Measurements from ENCODE around the gene PARN. TPM values are rescaled to one million over a fixed set of nuclear protein-coding genes. Genes with fewer than 3 reads are reported as not detected.

Gene PARN
- total and polyA plus RNA-seq, 4 donors = 12.3 to 44.4 (median 25.2) TPM

DNA sequence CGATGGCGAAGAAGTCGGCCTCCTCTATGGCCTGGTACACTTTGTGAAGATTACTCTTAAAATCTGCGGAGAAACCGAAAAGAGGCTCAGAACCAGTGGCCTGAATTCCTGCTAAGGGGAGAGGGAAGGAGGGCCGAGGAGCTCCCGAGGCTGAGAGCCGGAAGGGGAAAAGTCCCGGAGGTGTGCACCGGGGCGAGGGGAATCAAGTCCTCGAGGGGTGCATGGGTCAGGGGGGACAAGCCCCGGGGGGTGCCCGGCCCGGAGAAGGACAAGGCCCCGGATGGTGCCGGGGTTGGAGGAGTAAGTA lies 495 bp downstream of the PARN start:
- DNase-seq (peak in 2 of 3 donors; percentile 3 to 32), ATAC-seq (ENCODE audit: insufficient read depth, low FRiP score) (no peak)
- H3K9me3 ChIP-seq (ENCODE audit: control insufficient read depth in 4 of 4, insufficient read depth in 3 of 4, low read length in 3 of 4) = no peaks in the 10 kb centered on the region
- H3K4me3 ChIP-seq = peak overlapping the region; percentile 87
- peak overlapping the region; percentile 96 to 99 for H3K27ac ChIP-seq (ENCODE audit: low read depth in 1 of 2, low read length in 1 of 2)
- peaks cover 7 to 17% (median 10%) of the 10 kb centered on the region in 4 donors for H3K36me3 ChIP-seq (ENCODE audit: control insufficient read depth in 4 of 4, insufficient read depth in 4 of 4, low read length in 4 of 4)
- H3K9ac ChIP-seq (ENCODE audit: insufficient read depth in 1 of 2, low read length in 2 of 2) = peak overlapping the region; percentile 73 to 93
- H3K4me1 ChIP-seq (ENCODE audit: control insufficient read depth in 5 of 5, insufficient read depth in 5 of 5, low read length in 5 of 5) = peaks cover 6 to 20% (median 15%) of the 10 kb centered on the region in 5 donors
- H3K27me3 ChIP-seq (ENCODE audit: control insufficient read depth in 3 of 3, insufficient read depth in 3 of 3, low read length in 2 of 3) = no peaks in the 10 kb centered on the region
- WGBS, 2 donors = 3% methylated on average over 17 of the region's 17 CpGs
- TF ChIP-seq, protein P1, sequence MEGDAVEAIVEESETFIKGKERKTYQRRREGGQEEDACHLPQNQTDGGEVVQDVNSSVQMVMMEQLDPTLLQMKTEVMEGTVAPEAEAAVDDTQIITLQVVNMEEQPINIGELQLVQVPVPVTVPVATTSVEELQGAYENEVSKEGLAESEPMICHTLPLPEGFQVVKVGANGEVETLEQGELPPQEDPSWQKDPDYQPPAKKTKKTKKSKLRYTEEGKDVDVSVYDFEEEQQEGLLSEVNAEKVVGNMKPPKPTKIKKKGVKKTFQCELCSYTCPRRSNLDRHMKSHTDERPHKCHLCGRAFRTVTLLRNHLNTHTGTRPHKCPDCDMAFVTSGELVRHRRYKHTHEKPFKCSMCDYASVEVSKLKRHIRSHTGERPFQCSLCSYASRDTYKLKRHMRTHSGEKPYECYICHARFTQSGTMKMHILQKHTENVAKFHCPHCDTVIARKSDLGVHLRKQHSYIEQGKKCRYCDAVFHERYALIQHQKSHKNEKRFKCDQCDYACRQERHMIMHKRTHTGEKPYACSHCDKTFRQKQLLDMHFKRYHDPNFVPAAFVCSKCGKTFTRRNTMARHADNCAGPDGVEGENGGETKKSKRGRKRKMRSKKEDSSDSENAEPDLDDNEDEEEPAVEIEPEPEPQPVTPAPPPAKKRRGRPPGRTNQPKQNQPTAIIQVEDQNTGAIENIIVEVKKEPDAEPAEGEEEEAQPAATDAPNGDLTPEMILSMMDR (IDR thresholded peaks at IDR 0.05; ENCODE audit: control extremely low read depth, extremely low read depth) = no peak

DNA sequence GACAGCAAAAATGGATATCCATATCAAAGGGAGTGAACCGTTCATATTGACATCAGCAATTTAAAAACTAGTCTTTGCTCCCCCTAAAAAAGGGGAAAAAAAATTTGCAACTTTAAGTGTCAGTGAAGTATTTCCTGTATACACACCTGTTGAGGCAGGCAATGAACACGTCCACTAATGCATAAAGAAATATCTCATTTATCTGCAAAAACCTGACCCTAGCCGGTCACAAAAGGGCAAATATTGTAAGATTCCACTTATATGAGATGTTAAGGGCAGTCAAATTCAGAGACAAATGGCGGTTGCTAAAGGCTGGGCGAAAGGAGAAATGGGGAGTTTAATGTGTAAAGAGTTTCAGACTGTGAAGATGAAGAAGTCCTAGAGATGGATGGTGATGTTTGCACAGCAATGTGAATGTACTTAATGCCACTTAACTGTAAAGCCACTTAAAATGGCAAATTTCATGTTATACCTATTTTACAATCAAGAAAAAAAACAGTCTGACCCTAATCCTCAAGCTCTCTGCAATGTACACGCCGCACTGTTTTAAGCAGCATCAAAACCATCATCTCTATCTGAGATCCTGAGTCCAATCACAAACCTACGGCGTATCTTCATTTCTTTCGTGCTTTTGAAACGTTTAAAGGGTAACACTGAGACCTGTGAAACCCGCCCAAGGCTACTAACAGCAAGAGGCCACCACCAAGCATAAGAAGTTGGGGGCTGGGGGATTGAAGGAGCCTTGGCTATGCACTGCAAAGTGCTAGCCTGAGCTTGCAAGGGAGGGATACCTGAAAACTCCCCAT lies 1.1 kb downstream of the PARN start:
- Histone ChIP-seq H3K4me3 (peak overlapping the region; percentile 87), H3K4me1 (ENCODE audit: control insufficient read depth in 5 of 5, insufficient read depth in 5 of 5, low read length in 5 of 5) (peaks cover 1 to 15% (median 10%) of the 10 kb centered on the region in 5 donors), H3K9ac (ENCODE audit: insufficient read depth in 1 of 2, low read length in 2 of 2) (peak overlapping the region; percentile 73 to 93), H3K27me3 (ENCODE audit: control insufficient read depth in 3 of 3, insufficient read depth in 3 of 3, low read length in 2 of 3) (no peaks in the 10 kb centered on the region), H3K27ac (ENCODE audit: low read depth in 1 of 2, low read length in 1 of 2) (peak overlapping the region; percentile 96 to 99), H3K9me3 (ENCODE audit: control insufficient read depth in 4 of 4, insufficient read depth in 3 of 4, low read length in 3 of 4) (no peaks in the 10 kb centered on the region), H3K36me3 (ENCODE audit: control insufficient read depth in 4 of 4, insufficient read depth in 4 of 4, low read length in 4 of 4) (peaks cover 9 to 20% (median 11%) of the 10 kb centered on the region in 4 donors)
- 51 to 62% methylated on average over 12 of the region's 12 CpGs for whole genome bisulfite sequencing, 2 donors
- peak; percentile 9 to 16 (median 14) for DNase-seq
- no peak for ATAC-seq (ENCODE audit: insufficient read depth, low FRiP score)
- TF ChIP-seq, protein P1 (IDR thresholded peaks at IDR 0.05; ENCODE audit: control extremely low read depth, extremely low read depth) = no peak

DNA sequence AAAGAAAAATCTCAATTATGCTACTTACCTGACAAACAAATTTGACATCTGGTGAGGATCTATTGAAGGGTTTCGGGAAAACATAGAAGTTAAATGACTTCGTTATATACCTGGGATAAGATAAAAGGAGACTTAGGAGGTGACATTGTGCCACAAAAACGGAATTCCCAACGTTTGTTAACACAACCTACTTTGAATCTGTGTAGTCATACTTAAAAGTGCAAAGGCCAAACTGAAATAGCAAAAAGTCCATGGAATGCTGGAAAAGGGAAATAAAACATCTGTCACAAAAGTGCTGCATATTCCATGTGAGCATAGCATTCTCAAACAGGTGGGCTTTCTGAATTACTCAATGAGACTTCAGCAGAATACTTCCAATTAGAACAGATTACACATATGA lies 3.0 kb downstream of the PARN start:
- ATAC-seq (ENCODE audit: insufficient read depth, low FRiP score) (no peak), DNase-seq (no peak)
- 94 to 97% methylated on average over 4 of the region's 4 CpGs for WGBS, 2 donors
- no peak overlapping the region for H3K4me3 ChIP-seq
- H3K9me3 ChIP-seq (ENCODE audit: control insufficient read depth in 4 of 4, insufficient read depth in 3 of 4, low read length in 3 of 4) = no peaks in the 10 kb centered on the region
- H3K36me3 ChIP-seq (ENCODE audit: control insufficient read depth in 4 of 4, insufficient read depth in 4 of 4, low read length in 4 of 4) = peaks cover 11 to 26% (median 15%) of the 10 kb centered on the region in 4 donors
- no peak overlapping the region for H3K9ac ChIP-seq (ENCODE audit: insufficient read depth in 1 of 2, low read length in 2 of 2)
- no peaks in the 10 kb centered on the region for H3K27me3 ChIP-seq (ENCODE audit: control insufficient read depth in 3 of 3, insufficient read depth in 3 of 3, low read length in 2 of 3)
- no peak overlapping the region for H3K27ac ChIP-seq (ENCODE audit: low read depth in 1 of 2, low read length in 1 of 2)
- peaks cover 0 to 10% (median 8%) of the 10 kb centered on the region in 5 donors for H3K4me1 ChIP-seq (ENCODE audit: control insufficient read depth in 5 of 5, insufficient read depth in 5 of 5, low read length in 5 of 5)
- TF ChIP-seq, protein P1 (IDR thresholded peaks at IDR 0.05; ENCODE audit: control extremely low read depth, extremely low read depth) = no peak

Data from lung (tissue), 12 donors.